C4-2B (cell line): Measurements from ENCODE around the gene CYP19A1.

Source experiments
- H3K27ac ChIP-seq: fragments of 450-650 bp; 2 replicates; pipeline ENCODE4 v1.5.1; 2017
- ZFX ChIP-seq: fragments of 450-650 bp; IDR thresholded peaks from 2 replicates; pipeline ENCODE4 v1.6.1; 2017
- TF ChIP-seq, protein P1 (sequence below): fragments of 450-650 bp; conservative IDR thresholded peaks from 2 replicates; pipeline ENCODE4 v1.5.1; 2017; ENCODE audit warnings: mild to moderate bottlenecking

The CYP19A1 gene

DNA sequence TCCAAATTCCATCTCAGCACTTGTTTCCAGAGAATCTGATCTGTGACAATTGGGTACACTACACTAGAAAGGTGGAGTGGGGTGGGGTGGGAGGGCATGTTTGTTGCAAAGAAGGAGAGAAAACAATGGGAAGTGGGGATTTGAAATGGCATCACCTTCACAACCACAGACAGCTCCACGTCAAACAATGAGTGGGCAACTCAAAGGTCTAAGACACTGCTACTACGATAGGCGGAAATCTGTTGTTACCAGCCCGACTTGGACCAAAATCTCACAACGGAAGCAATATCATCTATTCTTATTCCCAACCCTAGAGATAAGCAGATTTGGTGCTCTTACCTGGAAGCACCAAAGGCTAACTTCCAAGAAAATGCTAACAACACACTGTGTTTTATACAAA lies 3.3 kb downstream of the CYP19A1 start:
- TF ChIP-seq, protein P1, sequence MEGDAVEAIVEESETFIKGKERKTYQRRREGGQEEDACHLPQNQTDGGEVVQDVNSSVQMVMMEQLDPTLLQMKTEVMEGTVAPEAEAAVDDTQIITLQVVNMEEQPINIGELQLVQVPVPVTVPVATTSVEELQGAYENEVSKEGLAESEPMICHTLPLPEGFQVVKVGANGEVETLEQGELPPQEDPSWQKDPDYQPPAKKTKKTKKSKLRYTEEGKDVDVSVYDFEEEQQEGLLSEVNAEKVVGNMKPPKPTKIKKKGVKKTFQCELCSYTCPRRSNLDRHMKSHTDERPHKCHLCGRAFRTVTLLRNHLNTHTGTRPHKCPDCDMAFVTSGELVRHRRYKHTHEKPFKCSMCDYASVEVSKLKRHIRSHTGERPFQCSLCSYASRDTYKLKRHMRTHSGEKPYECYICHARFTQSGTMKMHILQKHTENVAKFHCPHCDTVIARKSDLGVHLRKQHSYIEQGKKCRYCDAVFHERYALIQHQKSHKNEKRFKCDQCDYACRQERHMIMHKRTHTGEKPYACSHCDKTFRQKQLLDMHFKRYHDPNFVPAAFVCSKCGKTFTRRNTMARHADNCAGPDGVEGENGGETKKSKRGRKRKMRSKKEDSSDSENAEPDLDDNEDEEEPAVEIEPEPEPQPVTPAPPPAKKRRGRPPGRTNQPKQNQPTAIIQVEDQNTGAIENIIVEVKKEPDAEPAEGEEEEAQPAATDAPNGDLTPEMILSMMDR, result no peak
- no peak for TF ChIP-seq ZFX
- no peak overlapping the region for H3K27ac ChIP-seq

DNA sequence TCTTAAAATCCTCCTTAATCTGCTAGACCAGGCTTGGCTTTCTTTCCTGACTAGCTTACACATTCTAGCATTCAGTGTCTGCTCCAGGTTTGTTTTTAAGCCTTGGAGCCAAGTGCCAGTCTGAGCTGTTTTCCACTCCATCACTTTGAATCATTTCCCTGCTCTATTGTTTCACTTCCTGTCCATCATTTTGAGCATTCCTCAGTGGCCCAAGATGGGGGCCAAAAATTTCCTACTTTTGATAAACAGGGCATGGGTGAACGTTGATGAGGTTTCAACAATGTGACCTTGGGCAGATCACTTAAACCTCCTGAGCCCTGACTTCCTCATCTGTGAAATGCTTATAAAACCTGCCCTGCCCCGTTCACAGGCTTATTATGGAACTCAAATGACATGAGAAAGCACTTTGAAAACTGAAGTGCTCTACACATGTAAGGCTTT lies 4.4 kb downstream of the CYP19A1 start:
- no peak for TF ChIP-seq ZFX
- TF ChIP-seq, protein P1, result no peak
- no peak overlapping the region for H3K27ac ChIP-seq

DNA sequence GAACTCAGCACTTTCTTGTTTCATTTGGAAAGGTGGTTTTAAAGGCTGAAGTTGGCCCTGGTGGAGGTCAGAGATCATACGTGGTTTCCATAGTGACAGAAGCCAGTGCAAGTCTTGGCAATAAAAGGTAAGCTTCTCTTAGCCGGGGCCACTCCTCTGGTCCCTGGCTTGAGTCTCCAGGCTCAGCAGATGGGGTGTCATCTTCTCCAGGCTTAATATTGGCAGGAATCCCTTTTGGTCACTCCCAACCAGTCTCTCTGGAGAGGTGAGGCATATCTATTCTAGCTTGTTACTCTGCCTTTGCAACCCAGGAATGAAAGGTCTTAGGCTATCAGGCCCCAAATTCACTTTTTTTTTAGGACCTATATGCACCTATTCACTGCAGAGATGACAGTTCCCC lies 4.8 kb downstream of the CYP19A1 start:
- TF ChIP-seq, protein P1, result no peak
- no peak for TF ChIP-seq ZFX
- no peak overlapping the region for H3K27ac ChIP-seq

DNA sequence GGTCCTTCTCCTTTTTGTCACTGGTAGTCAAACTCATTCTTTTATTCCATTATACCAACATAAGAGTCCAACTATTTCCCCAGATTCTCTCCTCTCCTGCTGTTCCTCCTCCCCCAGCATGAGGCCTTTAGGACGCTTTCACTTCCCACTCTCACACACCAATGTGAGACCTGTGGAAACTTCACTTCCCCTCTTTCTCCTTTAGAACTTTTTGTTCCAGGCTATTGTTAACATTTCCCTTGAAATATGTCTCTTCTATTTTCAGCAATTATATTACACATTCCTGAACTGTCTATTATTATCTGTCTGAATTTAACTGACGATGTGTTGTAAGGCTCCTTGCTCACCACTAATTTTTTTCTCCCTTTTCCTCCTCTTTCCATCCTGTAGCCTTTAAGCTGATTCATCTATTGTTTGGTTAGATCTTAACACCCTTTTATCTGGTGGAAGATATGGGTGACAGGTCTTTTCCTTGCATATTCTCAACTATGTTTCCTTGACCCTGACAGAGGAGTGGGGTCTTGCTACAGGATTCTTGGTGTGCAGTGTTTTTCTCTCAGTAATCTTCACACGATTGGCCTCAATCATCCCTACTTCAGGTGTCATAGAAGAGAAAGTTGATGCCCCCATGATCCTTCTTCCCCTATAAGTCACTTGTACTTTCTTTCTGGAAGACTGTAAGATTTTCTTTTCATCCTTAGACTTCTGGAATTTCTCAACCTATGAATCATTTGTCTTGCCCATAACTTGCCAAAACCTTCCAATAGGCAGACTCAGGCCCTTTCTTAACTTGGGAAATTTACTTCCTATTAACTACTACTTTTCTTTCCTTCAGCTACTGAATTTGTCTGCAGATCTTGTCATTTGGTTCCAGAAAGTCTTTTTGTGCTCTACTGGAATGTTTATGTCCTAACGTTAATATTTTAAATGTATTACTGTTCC lies 5.9 kb downstream of the CYP19A1 start:
- TF ChIP-seq, protein P1, result no peak
- TF ChIP-seq ZFX, result no peak
- no peak overlapping the region for H3K27ac ChIP-seq

DNA sequence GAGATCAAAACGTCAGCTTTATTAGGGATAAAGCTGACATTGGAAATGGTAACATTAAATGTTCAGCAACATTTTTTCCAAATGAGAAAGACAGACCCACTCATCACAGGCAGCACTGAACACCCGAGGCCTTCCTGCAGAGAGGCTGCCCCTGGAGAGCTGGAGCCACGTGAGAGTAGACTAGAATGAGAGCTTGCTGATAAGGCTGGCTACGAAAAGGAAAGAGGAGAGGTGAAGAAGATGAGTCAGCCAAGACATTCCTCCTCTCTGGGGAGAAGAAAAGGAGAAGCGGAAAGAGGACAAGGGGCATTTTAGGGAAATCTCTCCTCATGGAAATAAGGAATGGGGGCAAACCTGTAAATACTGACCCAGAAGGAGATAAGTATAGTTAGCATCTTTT lies 7.3 kb downstream of the CYP19A1 start:
- H3K27ac ChIP-seq, result no peak overlapping the region
- no peak for TF ChIP-seq ZFX
- TF ChIP-seq, protein P1, result no peak

DNA sequence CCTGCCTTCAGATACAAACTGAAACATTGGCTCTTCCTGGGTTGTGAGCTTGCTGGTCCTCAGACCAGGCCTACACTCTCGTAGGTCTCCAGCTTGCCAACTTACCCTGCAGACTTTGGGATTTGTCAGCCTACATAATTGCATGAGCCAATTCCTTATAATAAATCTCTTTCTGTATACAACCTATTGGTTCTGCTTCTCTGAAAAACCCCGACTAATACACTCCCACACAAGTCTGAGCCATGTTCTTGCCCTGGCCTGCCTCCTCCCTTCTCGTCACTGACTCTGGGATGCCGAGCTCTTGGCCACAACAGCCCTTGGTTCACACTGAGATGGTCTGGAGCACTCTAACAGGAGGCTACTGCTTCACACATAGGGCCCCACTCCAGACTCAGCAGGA lies 9.5 kb downstream of the CYP19A1 start:
- H3K27ac ChIP-seq, result no peak overlapping the region
- TF ChIP-seq ZFX, result no peak
- TF ChIP-seq, protein P1, result no peak

DNA sequence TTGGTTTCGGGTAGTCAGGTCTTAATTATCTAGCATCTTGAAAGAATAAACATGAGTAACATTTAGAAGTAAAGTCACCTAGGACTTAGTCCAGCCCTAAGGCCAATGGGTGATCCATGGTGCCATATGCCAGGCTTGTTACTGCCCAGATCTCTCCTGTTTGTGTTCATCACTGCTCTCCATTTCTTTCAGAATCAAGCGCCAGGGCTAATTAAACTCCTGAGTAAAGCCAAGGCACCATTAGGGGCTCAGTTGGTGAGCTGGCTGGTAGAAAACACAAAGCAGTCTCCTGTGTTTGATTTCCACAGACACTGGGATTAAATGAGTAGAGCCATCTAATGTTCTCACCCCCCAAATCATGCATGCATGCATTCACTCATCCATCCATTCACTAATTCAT lies 11.3 kb downstream of the CYP19A1 start:
- TF ChIP-seq, protein P1, result no peak
- no peak for TF ChIP-seq ZFX
- H3K27ac ChIP-seq, result no peak overlapping the region
